HepG2 (cell line): ENCODE data around the gene WWC2. TPM values are rescaled to one million over a fixed set of nuclear protein-coding genes. Genes with fewer than 3 reads are reported as not detected.

Experiments used
- ATAC-seq: fragments of 200-7000 bp; cut with Tn5 transposase; 3 replicates; pipeline ENCODE4 v1.9.1; 2020; ENCODE audit warnings: mild to moderate bottlenecking, moderate library complexity
- BruUV-seq: library from RNA; stranded (reverse); fragments of 400-500 nt; replicated peaks from 2 replicates; lab custom pipeline; 2021; lab: Mats Ljungman, UMichigan
- CTCF ChIA-PET: fragments of 300-600 bp; formaldehyde crosslinking; extraction: SDS; loops from one replicate; lab custom pipeline; 2021; ENCODE audit warnings: low total read pairs, inconsistent platforms, low intra/inter-chr PET ratio; lab: Yijun Ruan, JAX
- POLR2A ChIA-PET: fragments of 350-600 bp; sonication (Branson Sonifier 250); formaldehyde crosslinking; loops from one replicate; lab custom pipeline; 2020; ENCODE audit warnings: antibody characterized with exemption, inconsistent platforms; lab: Yijun Ruan, JAX
- DNase-seq: peaks from one replicate; pipeline ENCODE4 v3.0.0-alpha.2; 2015; ENCODE audit warnings: low spot score
- FAIRE-seq: peaks from 3 replicates; lab custom pipeline; 2011; peaks lifted over from hg19 to GRCh38; lab: Jason Lieb, UNC
- H2AFZ ChIP-seq: one replicate; pipeline ENCODE4 v1.6.1; 2011; ENCODE audit warnings: low read length, inconsistent platforms
- H3K27ac ChIP-seq: fragments of 300-600 bp; 3 replicates; pipeline ENCODE4 v1.8.0; 2011; ENCODE audit warnings: mixed run types, mild to moderate bottlenecking, mixed read lengths, low read length, inconsistent platforms; ENCODE audit not compliant: insufficient read depth; ENCODE audit errors: extremely low read length
- H3K27me3 ChIP-seq, 2 experiments: fragments of 200-600 bp in 1 of 2; 2 replicates in 1 of 2; 3 replicates in 1 of 2; pipeline versions ENCODE4 v1.6.0 to v1.8.0; 2011; ENCODE audit warnings: low read length in 2 of 2, mild to moderate bottlenecking in 2 of 2, moderate library complexity in 2 of 2, inconsistent platforms in 1 of 2; ENCODE audit not compliant: insufficient read depth in 2 of 2, control insufficient read depth in 1 of 2
- H3K36me3 ChIP-seq, 2 experiments: fragments of 200-600 bp in 1 of 2; replicated peaks in 1 of 2; 2 replicates in 1 of 2; 3 replicates in 1 of 2; pipeline versions ENCODE4 v1.5.1 to v1.8.0; 2011; ENCODE audit warnings: low read length in 2 of 2, inconsistent platforms in 1 of 2; ENCODE audit not compliant: insufficient read depth in 2 of 2, control insufficient read depth in 1 of 2
- H3K4me1 ChIP-seq: 2 replicates; pipeline ENCODE4 v1.5.1; 2012; ENCODE audit warnings: low read length, inconsistent platforms; ENCODE audit not compliant: insufficient read depth
- H3K4me2 ChIP-seq: 2 replicates; pipeline ENCODE4 v1.6.0; 2011; ENCODE audit warnings: low read depth, low read length, inconsistent platforms
- H3K4me3 ChIP-seq, 3 experiments: fragments of 200-600 bp in 1 of 3; sonication (generic), shearing (Covaris generic) in 1 of 3; replicated peaks in 1 of 3; 2 replicates each; pipeline ENCODE4 v1.5.1; 2011 to 2016; ENCODE audit warnings: low read length in 3 of 3, inconsistent platforms in 2 of 3, low read depth in 2 of 3, mild to moderate bottlenecking in 2 of 3, control low read depth in 1 of 3, mixed read lengths in 1 of 3; ENCODE audit not compliant: insufficient read depth in 1 of 3
- H3K79me2 ChIP-seq: one replicate; pipeline ENCODE4 v1.6.1; 2011; ENCODE audit warnings: low read length, inconsistent platforms; ENCODE audit not compliant: insufficient read depth
- H3K9ac ChIP-seq: 2 replicates; pipeline ENCODE4 v1.6.0; 2011; ENCODE audit warnings: mild to moderate bottlenecking, low read depth, low read length, inconsistent platforms; ENCODE audit not compliant: insufficient read depth
- H3K9me3 ChIP-seq: 2 replicates; pipeline ENCODE4 v1.5.1; 2012; ENCODE audit warnings: mild to moderate bottlenecking, low read length
- H4K20me1 ChIP-seq: 2 replicates; pipeline ENCODE4 v1.6.0; 2011; ENCODE audit warnings: inconsistent platforms, mild to moderate bottlenecking, low read length, moderate library complexity; ENCODE audit not compliant: insufficient read depth
- ETV6 ChIP-seq: sonication (generic); formaldehyde crosslinking; conservative IDR thresholded peaks from 2 replicates; pipeline ENCODE4 v1.4.0; 2020; ENCODE audit warnings: missing genetic modification reagents
- HNF4G ChIP-seq, 2 experiments: sonication (generic) in 1 of 2; formaldehyde crosslinking in 1 of 2; IDR thresholded peaks; 2 replicates each; pipeline versions ENCODE4 v1.4.0 to v1.6.1; 2011 to 2020; ENCODE audit warnings: borderline replicate concordance in 2 of 2, low read depth in 2 of 2, mild to moderate bottlenecking in 2 of 2, low read length in 1 of 2, missing genetic modification reagents in 1 of 2, moderate library complexity in 1 of 2
- NFKB2 ChIP-seq: sonication (generic); formaldehyde crosslinking; IDR thresholded peaks from 2 replicates; pipeline ENCODE4 v1.4.0; 2020; ENCODE audit warnings: missing genetic modification reagents, borderline replicate concordance
- NONO ChIP-seq, 2 experiments: fragments of 450-650 bp in 1 of 2; sonication (generic) in 1 of 2; formaldehyde crosslinking in 1 of 2; IDR thresholded peaks in 1 of 2; conservative IDR thresholded peaks in 1 of 2; 2 replicates each; pipeline versions ENCODE4 v1.6.1 to v1.8.0; 2017 to 2022; ENCODE audit warnings: mild to moderate bottlenecking in 1 of 2, missing genetic modification reagents in 1 of 2, moderate library complexity in 1 of 2
- ZBTB7B ChIP-seq: sonication (generic); formaldehyde crosslinking; IDR thresholded peaks from 2 replicates; pipeline ENCODE4 v1.4.0; 2020; ENCODE audit warnings: missing genetic modification reagents
- ZHX1 ChIP-seq: sonication (generic); formaldehyde crosslinking; IDR thresholded peaks from 2 replicates; pipeline ENCODE4 v1.8.1; 2022; ENCODE audit warnings: low read depth, mild to moderate bottlenecking, missing genetic modification reagents
- ZNF121 ChIP-seq: sonication (generic); formaldehyde crosslinking; IDR thresholded peaks from 2 replicates; pipeline ENCODE4 v1.5.0; 2020; ENCODE audit warnings: mild to moderate bottlenecking, missing genetic modification reagents
- ZNF207 ChIP-seq: fragments of 450-650 bp; IDR thresholded peaks from 2 replicates; pipeline ENCODE4 v1.6.1; 2016; ENCODE audit warnings: antibody characterized with exemption, borderline replicate concordance
- ZNF24 ChIP-seq: fragments of 450-650 bp; IDR thresholded peaks from 2 replicates; pipeline ENCODE4 v1.6.1; 2017; ENCODE audit warnings: antibody characterized with exemption, mild to moderate bottlenecking
- ZNF317 ChIP-seq: sonication (generic); formaldehyde crosslinking; IDR thresholded peaks from 2 replicates; pipeline ENCODE4 v1.5.0; 2020; ENCODE audit warnings: mild to moderate bottlenecking, missing genetic modification reagents
- ZNF577 ChIP-seq: sonication (generic); formaldehyde crosslinking; IDR thresholded peaks from 2 replicates; pipeline ENCODE4 v1.4.0; 2020; ENCODE audit warnings: mild to moderate bottlenecking, low read depth, missing genetic modification reagents, borderline replicate concordance
- ZNF703 ChIP-seq: sonication (generic); formaldehyde crosslinking; IDR thresholded peaks from 2 replicates; pipeline ENCODE4 v1.5.1; 2020; ENCODE audit warnings: missing genetic modification reagents, mild to moderate bottlenecking, moderate library complexity, borderline replicate concordance
- in situ Hi-C: cut with HindIII; loops from 2 replicates; pipeline ENCODE4 v1.10.0; 2017; ENCODE audit warnings: low pct_unique_long_range_greater_than_20kb; ENCODE audit not compliant: extremely low pct_ligation_motif_present
- intact Hi-C: fragments of 100-400 bp; cut with micrococcal nuclease; formaldehyde crosslinking; loops from one replicate; pipeline ENCODE4 v1.10.0; 2022; ENCODE audit not compliant: unreplicated experiment
- polyA plus RNA-seq, 8 experiments: library from polyadenylated mRNA; depleted of rRNA in 3 of 8; stranded (reverse) in 7 of 8; unstranded in 1 of 8; fragments of >200 nt; fragmentation: Illumina TruSeq in 4 of 8; extraction: Trizol in 4 of 8; gene quantifications; 2 replicates each; pipeline versions ENCODE4 v1.2.1 to v1.2.3, GENCODE V29; 2011 to 2016; ENCODE audit warnings: low read depth in 4 of 8, missing spikeins in 1 of 8, mixed read lengths in 1 of 8; ENCODE audit not compliant: insufficient read depth in 1 of 8
- total RNA-seq, 5 experiments: library from RNA; depleted of rRNA; stranded (reverse); fragments of >200 nt; fragmentation: Illumina TruSeq; extraction: Trizol; gene quantifications; 2 replicates each; pipeline ENCODE4 v1.2.3, GENCODE V29; 2016; ENCODE audit warnings: low read depth in 1 of 5

WWC2 gene
- total and polyA plus RNA-seq, 2 of the 13 experiments (the other 11 are each of a cell fraction or from before 2014, with no cell fraction given), result 40.0 to 50.1 TPM

DNA sequence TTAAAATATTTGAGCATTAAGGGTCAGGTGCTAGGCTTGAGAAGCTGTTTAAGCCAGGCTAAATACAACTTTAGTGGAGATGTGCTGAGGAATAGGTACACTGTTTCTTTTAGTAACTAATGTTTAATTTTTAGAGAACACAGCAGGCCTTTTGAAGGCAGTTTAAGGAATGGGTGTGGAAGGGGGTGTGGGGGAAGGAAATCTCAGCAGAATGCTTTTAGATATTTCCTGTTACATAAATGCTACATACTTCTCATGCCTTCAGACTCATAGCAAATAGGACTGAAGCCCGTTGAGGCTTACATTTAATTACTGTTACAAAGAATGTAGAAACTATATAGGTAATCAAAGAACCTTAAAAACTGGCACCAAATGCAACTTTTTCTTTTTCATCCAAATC, 66.3 kb downstream of the WWC2 start (continued):
- TF ChIP-seq ZNF703 (CRISPR knock-in tag) (no peak), ZNF24 (no peak), ZNF577 (CRISPR knock-in tag) (no peak), HNF4G (IDR thresholded peaks at IDR 0.05; ENCODE audit: borderline replicate concordance, low read depth, low read length) (no peak), HNF4G (CRISPR knock-in tag; IDR thresholded peaks at IDR 0.05; ENCODE audit: borderline replicate concordance, low read depth) (no peak), ZHX1 (CRISPR knock-in tag) (no peak)

- Histone ChIP-seq H3K79me2 (peaks cover 95% of the 10 kb centered on the region), H3K27me3 (no peaks in the 10 kb centered on the region), H3K9me3 (no peaks in the 10 kb centered on the region), H4K20me1 (peaks cover 14% of the 10 kb centered on the region)
- intact Hi-C loops, result loop anchor here (5.0 kb wide), 1 partner anchor 69 kb away; no protein-coding TSS in a partner anchor
- TF ChIP-seq ZBTB7B (CRISPR knock-in tag) (no peak), NFKB2 (no peak), ZNF121 (CRISPR knock-in tag) (no peak), ZNF317 (peak; percentile 93), NONO (IDR thresholded peaks at IDR 0.05) (no peak), NONO (CRISPR knock-in tag; conservative IDR thresholded peaks at IDR 0.05) (no peak), ZNF207 (no peak), ETV6 (CRISPR knock-in tag) (no peak)
- TF ChIP-seq, all 625 proteins: peak for 1
- FAIRE-seq, result no peak
- no peak for DNase-seq
- H3K4me3 ChIP-seq, result peak overlapping the region in 1 of 3 experiments; percentile 2; a peak in 1 of 6 replicates
- H3K27ac ChIP-seq, result peak overlapping the region; percentile 58
- H2AFZ ChIP-seq, result no peak overlapping the region
- no TSS peak for BruUV-seq
- H3K4me1 ChIP-seq, result peaks cover 78% of the 10 kb centered on the region
- peak overlapping the region; percentile 71; the same call in 1 of the 2 replicates for H3K4me2 ChIP-seq
- in situ Hi-C loops, result loop anchor here (5.0 kb wide), 1 partner anchor 69 kb away; no protein-coding TSS in a partner anchor
- no peak for ATAC-seq
- no peak overlapping the region for H3K9ac ChIP-seq
- ChIA-PET CTCF (no interaction called here), POLR2A (interaction anchor here (0.6 kb wide), 1 partner anchor 79 kb away, joined by 3 read pairs; no protein-coding TSS in a partner anchor)
- H3K36me3 ChIP-seq, result no peaks in the 10 kb centered on the region
Measured at GRCh38 chr4:183170894-183171293, 71.8 kb downstream of the WWC2 start.
